Neural cell (in vitro differentiated cells): ENCODE measurements around the gene TBPL2. TPM values are rescaled to one million over a fixed set of nuclear protein-coding genes. Genes with fewer than 3 reads are reported as not detected.

ENCODE experiments used
- H2AFZ ChIP-seq: fragments of 200-600, 300-800 bp; sonication (generic), shearing (Covaris generic); 2 replicates; pipeline ENCODE4 v1.6.0; 2014; ENCODE audit warnings: low read depth, mild to moderate bottlenecking, antibody characterized with exemption, low read length, moderate library complexity
- H3F3A ChIP-seq: fragments of 200-600 bp; shearing (Covaris generic); 2 replicates; pipeline ENCODE4 v1.6.1; 2016; ENCODE audit warnings: mild to moderate bottlenecking, moderate library complexity, mixed read lengths, antibody characterized with exemption, low read length; ENCODE audit not compliant: insufficient read depth, poor library complexity, severe bottlenecking
- H3K27ac ChIP-seq: fragments of 200-600, 300-800 bp; sonication (generic), shearing (Covaris generic); 2 replicates; pipeline ENCODE4 v1.5.1; 2014; ENCODE audit warnings: mild to moderate bottlenecking, low read length, moderate library complexity
- H3K27me3 ChIP-seq: fragments of 300-800, 200-600 bp; sonication (generic), shearing (Covaris generic); 2 replicates; pipeline ENCODE4 v1.6.0; 2014; ENCODE audit warnings: mild to moderate bottlenecking, low read depth, low read length, moderate library complexity; ENCODE audit not compliant: insufficient read depth
- H3K36me3 ChIP-seq: fragments of 300-800, 200-600 bp; sonication (generic), shearing (Covaris generic); 2 replicates; pipeline ENCODE4 v1.5.1; 2014; ENCODE audit warnings: mild to moderate bottlenecking, antibody characterized with exemption, low read length, moderate library complexity; ENCODE audit not compliant: insufficient read depth
- H3K4me2 ChIP-seq: fragments of 300-800, 200-600 bp; sonication (generic), shearing (Covaris generic); 2 replicates; pipeline ENCODE4 v1.6.0; 2014; ENCODE audit warnings: mild to moderate bottlenecking, low read length
- H3K4me3 ChIP-seq: fragments of 300-800, 200-600 bp; sonication (generic), shearing (Covaris generic); 2 replicates; pipeline ENCODE4 v1.5.1; 2014; ENCODE audit warnings: mild to moderate bottlenecking, low read length, moderate library complexity
- H3K79me2 ChIP-seq: fragments of 200-600 bp; shearing (Covaris generic); replicated peaks from 2 replicates; pipeline ENCODE4 v1.6.0; 2014; ENCODE audit warnings: mild to moderate bottlenecking, low read length, moderate library complexity; ENCODE audit not compliant: insufficient read depth
- H3K9ac ChIP-seq: fragments of 300-800, 200-600 bp; sonication (generic), shearing (Covaris generic); 2 replicates; pipeline ENCODE4 v1.6.1; 2016; ENCODE audit warnings: mild to moderate bottlenecking, low read length, mixed read lengths
- H3K9me2 ChIP-seq: fragments of 200-600 bp; shearing (Covaris generic); 2 replicates; pipeline ENCODE4 v1.6.1; 2016; ENCODE audit warnings: mild to moderate bottlenecking, low read length, mixed read lengths; ENCODE audit not compliant: insufficient read depth
- H3K9me3 ChIP-seq: fragments of 200-600, 300-800 bp; sonication (generic), shearing (Covaris generic); 2 replicates; pipeline ENCODE4 v1.6.1; 2016; ENCODE audit warnings: mild to moderate bottlenecking, mixed run types, low read length, moderate library complexity, mixed read lengths
- H4K20me1 ChIP-seq: fragments of 200-600 bp; shearing (Covaris generic); 2 replicates; pipeline ENCODE4 v1.6.1; 2016; ENCODE audit warnings: mild to moderate bottlenecking, mixed run types; ENCODE audit not compliant: insufficient read depth
- CTCF ChIP-seq: fragments of 450-650 bp; IDR thresholded peaks from 2 replicates; pipeline ENCODE4 v1.5.1; 2014; ENCODE audit warnings: antibody characterized with exemption, mild to moderate bottlenecking, moderate library complexity; ENCODE audit not compliant: poor library complexity, severe bottlenecking
- EP300 ChIP-seq: fragments of 450-650 bp; conservative IDR thresholded peaks from 2 replicates; pipeline ENCODE4 v1.6.1; 2014; ENCODE audit warnings: antibody characterized with exemption, mild to moderate bottlenecking, moderate library complexity; ENCODE audit not compliant: poor library complexity, severe bottlenecking
- EZH2 ChIP-seq: fragments of 200-600, 300-800 bp; shearing (Covaris generic), sonication (generic); IDR thresholded peaks from 2 replicates; pipeline ENCODE4 v1.6.1; 2014; ENCODE audit warnings: antibody characterized with exemption, low read length, borderline replicate concordance, mild to moderate bottlenecking; ENCODE audit not compliant: insufficient read depth, poor library complexity, severe bottlenecking
- MXI1 ChIP-seq: fragments of 450-650 bp; conservative IDR thresholded peaks from 2 replicates; pipeline ENCODE4 v1.6.1; 2014; ENCODE audit warnings: antibody characterized with exemption, mild to moderate bottlenecking; ENCODE audit not compliant: poor library complexity, severe bottlenecking
- POLR2AphosphoS5 ChIP-seq: IDR thresholded peaks from 2 replicates; pipeline ENCODE4 v1.6.1; 2012
- RAD21 ChIP-seq: fragments of 450-650 bp; conservative IDR thresholded peaks from 2 replicates; pipeline ENCODE4 v1.6.1; 2014; ENCODE audit warnings: antibody characterized with exemption, mild to moderate bottlenecking, moderate library complexity
- SMC3 ChIP-seq: fragments of 450-650 bp; conservative IDR thresholded peaks from 2 replicates; pipeline ENCODE4 v1.6.1; 2014; ENCODE audit warnings: antibody characterized with exemption, mild to moderate bottlenecking, moderate library complexity; ENCODE audit not compliant: poor library complexity
- TAF1 ChIP-seq: IDR thresholded peaks from 2 replicates; pipeline ENCODE4 v1.6.1; 2012; ENCODE audit warnings: low read depth
- polyA plus RNA-seq: library from polyadenylated mRNA; depleted of rRNA; stranded (reverse); fragments of >200 nt; gene quantifications from 2 replicates; pipeline ENCODE4 v1.2.3, GENCODE V29; 2014
- TF ChIP-seq, protein P1 (sequence below): IDR thresholded peaks from 2 replicates; pipeline ENCODE4 v1.6.1; 2012; ENCODE audit warnings: borderline replicate concordance

TBPL2 gene
- polyA plus RNA-seq, 1 donor from 2014 or later = not detected

- TF ChIP-seq, protein P1, sequence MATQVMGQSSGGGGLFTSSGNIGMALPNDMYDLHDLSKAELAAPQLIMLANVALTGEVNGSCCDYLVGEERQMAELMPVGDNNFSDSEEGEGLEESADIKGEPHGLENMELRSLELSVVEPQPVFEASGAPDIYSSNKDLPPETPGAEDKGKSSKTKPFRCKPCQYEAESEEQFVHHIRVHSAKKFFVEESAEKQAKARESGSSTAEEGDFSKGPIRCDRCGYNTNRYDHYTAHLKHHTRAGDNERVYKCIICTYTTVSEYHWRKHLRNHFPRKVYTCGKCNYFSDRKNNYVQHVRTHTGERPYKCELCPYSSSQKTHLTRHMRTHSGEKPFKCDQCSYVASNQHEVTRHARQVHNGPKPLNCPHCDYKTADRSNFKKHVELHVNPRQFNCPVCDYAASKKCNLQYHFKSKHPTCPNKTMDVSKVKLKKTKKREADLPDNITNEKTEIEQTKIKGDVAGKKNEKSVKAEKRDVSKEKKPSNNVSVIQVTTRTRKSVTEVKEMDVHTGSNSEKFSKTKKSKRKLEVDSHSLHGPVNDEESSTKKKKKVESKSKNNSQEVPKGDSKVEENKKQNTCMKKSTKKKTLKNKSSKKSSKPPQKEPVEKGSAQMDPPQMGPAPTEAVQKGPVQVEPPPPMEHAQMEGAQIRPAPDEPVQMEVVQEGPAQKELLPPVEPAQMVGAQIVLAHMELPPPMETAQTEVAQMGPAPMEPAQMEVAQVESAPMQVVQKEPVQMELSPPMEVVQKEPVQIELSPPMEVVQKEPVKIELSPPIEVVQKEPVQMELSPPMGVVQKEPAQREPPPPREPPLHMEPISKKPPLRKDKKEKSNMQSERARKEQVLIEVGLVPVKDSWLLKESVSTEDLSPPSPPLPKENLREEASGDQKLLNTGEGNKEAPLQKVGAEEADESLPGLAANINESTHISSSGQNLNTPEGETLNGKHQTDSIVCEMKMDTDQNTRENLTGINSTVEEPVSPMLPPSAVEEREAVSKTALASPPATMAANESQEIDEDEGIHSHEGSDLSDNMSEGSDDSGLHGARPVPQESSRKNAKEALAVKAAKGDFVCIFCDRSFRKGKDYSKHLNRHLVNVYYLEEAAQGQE = peak; percentile 49
- no peak for TF ChIP-seq EZH2
- TF ChIP-seq TAF1 = peak; percentile 34
- TF ChIP-seq CTCF = no peak
- TF ChIP-seq POLR2AphosphoS5 = no peak
- Histone ChIP-seq H3K36me3 (no peaks in the 10 kb centered on the region), H3K27ac (peak overlapping the region; percentile 40), H3K4me3 (no peak overlapping the region), H3K79me2 (no peaks in the 10 kb centered on the region), H3K4me2 (no peak overlapping the region), H3K9ac (peak overlapping the region; percentile 26), H3F3A (no peaks in the 10 kb centered on the region), H2AFZ (peak overlapping the region; percentile 85), H3K9me2 (no peaks in the 10 kb centered on the region), H3K27me3 (no peaks in the 10 kb centered on the region), H4K20me1 (no peaks in the 10 kb centered on the region), H3K9me3 (no peaks in the 10 kb centered on the region)
These were observed 14.0 kb upstream of the TBPL2 start for GRCh38 chr14:55454264-55455002.

- H3K4me2 ChIP-seq = no peak overlapping the region
- no peaks in the 10 kb centered on the region for H4K20me1 ChIP-seq
- H3K9me2 ChIP-seq = no peaks in the 10 kb centered on the region
- no peak overlapping the region for H3K27ac ChIP-seq
- H3K9ac ChIP-seq = no peak overlapping the region
- no peaks in the 10 kb centered on the region for H3F3A ChIP-seq
- H3K9me3 ChIP-seq = no peaks in the 10 kb centered on the region
- H3K4me3 ChIP-seq = no peak overlapping the region
- TF ChIP-seq TAF1 (no peak), POLR2AphosphoS5 (no peak), CTCF (no peak), SMC3 (no peak), EP300 (no peak), EZH2 (no peak), MXI1 (no peak), RAD21 (no peak)
- TF ChIP-seq, protein P1 = no peak
- H3K27me3 ChIP-seq = no peaks in the 10 kb centered on the region
- no peaks in the 10 kb centered on the region for H3K79me2 ChIP-seq
- no peaks in the 10 kb centered on the region for H3K36me3 ChIP-seq
- H2AFZ ChIP-seq = no peak overlapping the region
These were observed 11.5 kb upstream of the TBPL2 start for GRCh38 chr14:55451950-55452349.
